MM.1S (cell line): ENCODE measurements around the gene C1QB.

Experiments
- EZH2 ChIP-seq: fragments of 300-600 bp; sonication (generic); optimal IDR thresholded peaks from 2 replicates; pipeline ENCODE3; 2017; ENCODE audit warnings: low read depth, mild to moderate bottlenecking, antibody characterized with exemption, low read length, mixed read lengths
- EZH2phosphoT487 ChIP-seq: fragments of 300-600 bp; sonication (generic); IDR thresholded peaks from 2 replicates; pipeline ENCODE4 v1.6.1; 2018; ENCODE audit warnings: antibody characterized with exemption, low read length
- TF ChIP-seq, protein P1 (sequence below): fragments of 300-600 bp; sonication (generic); IDR thresholded peaks from 2 replicates; pipeline ENCODE4 v1.5.1; 2016; ENCODE audit warnings: antibody characterized with exemption, low read length, mixed read lengths

DNA sequence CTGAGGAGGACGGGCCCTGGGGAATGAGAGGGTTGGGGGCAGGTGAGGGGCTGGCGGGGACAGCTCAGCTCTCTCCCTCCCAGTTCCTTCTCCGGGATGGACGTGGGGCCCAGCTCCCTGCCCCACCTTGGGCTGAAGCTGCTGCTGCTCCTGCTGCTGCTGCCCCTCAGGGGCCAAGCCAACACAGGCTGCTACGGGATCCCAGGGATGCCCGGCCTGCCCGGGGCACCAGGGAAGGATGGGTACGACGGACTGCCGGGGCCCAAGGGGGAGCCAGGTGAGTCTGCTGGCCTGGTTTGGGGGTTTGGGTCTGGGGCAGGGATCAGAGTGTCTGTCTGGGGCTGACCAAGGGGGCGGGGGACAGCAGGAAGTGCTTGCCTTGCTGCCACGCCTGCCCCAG is 9.1 kb upstream of the C1QB start:
- TF ChIP-seq, protein P1, sequence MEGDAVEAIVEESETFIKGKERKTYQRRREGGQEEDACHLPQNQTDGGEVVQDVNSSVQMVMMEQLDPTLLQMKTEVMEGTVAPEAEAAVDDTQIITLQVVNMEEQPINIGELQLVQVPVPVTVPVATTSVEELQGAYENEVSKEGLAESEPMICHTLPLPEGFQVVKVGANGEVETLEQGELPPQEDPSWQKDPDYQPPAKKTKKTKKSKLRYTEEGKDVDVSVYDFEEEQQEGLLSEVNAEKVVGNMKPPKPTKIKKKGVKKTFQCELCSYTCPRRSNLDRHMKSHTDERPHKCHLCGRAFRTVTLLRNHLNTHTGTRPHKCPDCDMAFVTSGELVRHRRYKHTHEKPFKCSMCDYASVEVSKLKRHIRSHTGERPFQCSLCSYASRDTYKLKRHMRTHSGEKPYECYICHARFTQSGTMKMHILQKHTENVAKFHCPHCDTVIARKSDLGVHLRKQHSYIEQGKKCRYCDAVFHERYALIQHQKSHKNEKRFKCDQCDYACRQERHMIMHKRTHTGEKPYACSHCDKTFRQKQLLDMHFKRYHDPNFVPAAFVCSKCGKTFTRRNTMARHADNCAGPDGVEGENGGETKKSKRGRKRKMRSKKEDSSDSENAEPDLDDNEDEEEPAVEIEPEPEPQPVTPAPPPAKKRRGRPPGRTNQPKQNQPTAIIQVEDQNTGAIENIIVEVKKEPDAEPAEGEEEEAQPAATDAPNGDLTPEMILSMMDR: no peak
- TF ChIP-seq EZH2phosphoT487 (no peak), EZH2 (no peak)
